NCI-H226 (cell line): ENCODE results near the gene EIF3B.
"Not testable (repeated sequence)": the region's sequence is repeated elsewhere in the genome, so short reads cannot be mapped to it uniquely, and the experiment has no call there.

Experiments used
- DNase-seq: peaks from one replicate; pipeline ENCODE4 v3.0.0-alpha.2; 2015

EIF3B gene

DNA sequence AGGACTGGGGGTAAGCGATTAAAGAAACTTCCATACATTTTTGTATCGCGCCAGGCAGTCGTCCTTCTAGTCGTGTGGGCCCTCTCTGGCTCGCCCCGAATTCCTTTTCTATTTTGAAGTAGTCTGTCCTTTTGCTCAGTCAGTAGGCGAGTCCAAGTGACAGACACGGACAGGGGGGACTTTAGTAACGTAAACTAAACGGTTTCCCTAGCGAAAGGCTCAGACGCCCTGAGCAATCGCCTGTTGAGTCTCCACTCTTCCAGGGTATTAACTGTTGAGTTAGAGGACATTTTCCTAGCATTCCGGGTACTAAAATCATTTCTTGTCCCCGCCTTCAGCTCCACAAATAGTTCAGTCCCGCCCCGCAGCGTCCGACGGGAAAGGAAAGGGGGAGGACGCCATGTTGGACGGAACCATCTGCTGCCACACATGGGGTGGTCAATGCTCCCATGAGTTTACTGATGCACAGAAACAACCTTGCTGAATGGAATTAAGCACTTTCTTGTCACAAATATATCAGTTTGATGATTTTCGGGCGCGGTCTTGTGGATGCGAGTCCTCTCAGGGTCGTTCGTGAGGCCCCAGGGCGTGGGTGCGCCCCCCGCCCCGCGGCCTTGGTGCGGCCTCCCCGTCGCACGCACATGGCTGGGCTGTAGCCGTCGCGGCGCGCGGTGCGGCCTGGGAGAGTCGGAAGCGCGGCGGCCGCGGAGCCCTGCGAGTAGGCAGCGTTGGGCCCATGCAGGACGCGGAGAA lies at the start of gene EIF3B:
TSS of gene EIF3B (plus strand) at position 642 of the 753 bp plus-strand sequence. CDS start at position 737, 95 bp downstream.
- peak; percentile 93 for DNase-seq

DNA sequence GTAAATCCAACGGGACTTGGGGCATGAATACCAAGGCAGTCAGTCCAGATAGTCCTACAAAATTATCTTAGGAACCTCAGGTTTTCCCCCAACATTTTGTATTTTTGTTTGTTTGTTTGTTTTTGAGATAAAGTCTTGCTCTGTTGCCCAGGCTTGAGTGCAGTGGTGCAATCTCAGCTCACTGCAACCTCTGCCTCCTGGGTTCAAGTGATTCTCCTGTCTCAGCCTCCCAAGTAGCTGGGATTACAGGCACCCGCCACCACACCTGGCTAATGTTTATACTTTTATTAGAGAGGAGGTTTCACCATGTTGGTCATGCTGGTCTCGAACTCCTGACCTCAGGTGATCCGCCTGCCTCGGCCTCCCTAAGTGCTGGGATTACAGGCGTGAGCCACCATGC lies 49.4 kb upstream of the EIF3B start:
- not testable (repeated sequence) for DNase-seq

DNA sequence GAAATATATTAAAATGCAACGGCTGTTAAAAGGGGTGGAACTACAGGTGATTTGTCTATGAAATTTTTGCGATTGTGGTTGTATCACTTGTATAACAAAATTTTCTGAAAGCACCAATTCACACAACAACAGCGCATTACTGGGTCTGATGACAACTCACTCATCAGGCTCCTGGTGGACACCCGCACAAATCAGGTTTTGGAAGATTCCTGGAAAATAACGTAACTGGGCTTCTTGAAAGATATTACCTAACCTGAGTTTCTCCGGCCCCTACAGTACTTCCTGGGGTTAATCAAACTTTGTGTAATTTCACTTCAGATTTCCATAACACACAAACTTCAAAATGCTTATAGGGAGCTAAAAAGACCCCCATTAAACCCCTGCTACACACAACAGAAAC lies 47.9 kb upstream of the EIF3B start:
- DNase-seq = peak; percentile 90

DNA sequence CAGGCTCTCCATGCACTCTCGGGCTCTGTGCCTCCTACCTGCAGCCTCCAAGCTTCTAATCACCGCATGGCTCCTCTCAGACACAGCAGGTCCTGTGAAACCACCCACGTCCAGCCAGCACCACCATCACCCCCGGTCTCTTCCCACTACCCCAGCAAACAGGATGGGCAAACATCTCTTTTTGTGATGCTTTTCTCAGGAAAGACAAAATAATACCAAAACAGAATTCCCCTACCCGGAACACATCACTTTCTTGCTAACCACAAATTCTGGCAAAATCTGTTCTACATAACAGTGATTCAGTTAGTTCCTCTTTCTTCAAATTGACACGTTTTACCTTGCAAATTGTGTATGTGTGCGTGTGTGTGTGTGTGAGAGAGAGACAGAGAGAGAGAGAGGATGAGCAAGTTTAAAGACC lies 46.9 kb upstream of the EIF3B start:
- no peak for DNase-seq

DNA sequence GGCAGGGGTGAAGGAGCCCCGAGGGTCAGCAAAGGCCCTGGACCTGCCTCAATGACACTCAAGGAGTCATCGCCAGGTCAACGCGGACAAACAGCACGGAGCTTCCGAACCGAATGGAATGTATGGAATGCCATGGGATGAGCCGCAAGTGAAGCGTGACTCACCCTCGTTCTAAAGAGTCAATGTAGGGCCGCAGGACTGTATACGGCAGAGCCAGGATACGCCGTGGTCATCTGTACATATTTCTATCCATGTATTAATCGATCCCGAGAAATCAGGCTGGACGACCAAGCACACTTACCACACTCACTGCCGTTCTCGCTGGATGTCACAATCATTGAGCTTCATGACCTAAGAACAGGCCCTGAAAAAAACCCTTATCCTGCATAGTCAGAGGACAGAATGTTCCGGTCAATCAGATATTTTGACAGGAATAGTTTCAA lies 44.7 kb upstream of the EIF3B start:
- peak; percentile 100 for DNase-seq

DNA sequence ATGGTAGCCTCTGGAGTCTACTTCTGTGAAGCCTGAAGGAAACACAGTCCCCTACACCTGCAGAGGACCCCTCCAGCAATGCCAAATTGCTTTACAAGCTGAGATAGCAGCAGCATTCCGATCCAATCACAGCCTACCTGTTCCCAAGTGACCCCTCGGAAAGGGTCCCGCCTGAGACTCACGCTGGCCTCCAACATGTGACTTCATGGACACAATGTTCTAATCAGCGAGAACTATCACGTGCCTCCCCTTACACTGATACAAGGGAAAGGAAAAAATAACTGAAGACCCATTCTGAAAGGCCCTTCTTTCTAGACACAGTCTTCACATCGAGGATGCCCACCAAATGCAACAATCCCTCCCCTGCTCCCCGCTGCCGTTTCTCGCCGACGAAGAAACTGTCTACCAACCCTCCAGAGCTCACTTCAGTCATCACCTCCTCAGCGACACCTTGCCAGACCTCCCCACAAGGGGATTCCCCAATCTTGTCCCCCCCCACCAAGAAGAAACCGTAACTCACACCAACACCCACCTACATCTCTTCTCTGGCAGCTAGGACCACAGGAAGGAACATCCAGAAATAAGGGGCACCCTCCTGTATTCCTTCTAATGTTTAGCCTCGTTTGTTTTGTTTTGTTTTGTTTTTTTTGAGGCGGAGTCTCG lies 42.2 kb upstream of the EIF3B start:
- DNase-seq = no peak

DNA sequence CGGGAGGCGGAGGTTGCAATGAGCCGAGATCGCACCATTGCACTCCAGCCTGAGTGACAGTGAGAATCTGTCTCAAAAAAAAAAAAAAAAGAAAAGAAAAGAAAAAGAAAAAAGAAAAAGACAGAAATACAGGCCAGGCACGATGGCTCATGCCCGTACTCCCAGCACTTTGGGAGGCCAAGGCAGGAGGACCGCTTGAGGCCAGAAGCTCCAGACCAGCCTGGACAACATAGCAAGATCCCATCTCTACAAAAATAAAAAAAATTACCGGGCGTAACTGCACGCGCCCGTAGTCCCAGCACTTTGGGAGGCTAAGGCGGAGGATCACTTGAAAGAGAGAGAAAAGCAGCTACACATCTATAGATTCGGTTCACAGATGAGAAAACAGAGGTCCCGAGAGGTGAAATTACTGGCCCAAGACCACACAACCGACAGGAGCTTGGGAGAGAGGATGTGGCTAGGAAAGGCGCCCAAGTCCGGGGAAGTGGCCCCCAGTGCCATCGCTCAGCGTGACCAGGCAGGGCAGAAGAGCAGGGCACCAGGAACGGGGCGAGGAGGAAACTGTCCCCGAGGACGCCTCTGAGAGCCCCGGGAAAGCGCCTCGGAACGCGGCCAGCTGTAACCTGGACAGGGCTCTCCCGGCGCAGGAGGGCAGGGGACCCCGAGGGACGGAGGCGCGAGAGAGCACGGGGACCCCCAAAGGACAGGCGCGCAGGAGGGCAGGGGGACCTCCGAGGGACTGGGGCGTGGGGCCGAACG lies 41.0 kb upstream of the EIF3B start:
- DNase-seq = no peak

DNA sequence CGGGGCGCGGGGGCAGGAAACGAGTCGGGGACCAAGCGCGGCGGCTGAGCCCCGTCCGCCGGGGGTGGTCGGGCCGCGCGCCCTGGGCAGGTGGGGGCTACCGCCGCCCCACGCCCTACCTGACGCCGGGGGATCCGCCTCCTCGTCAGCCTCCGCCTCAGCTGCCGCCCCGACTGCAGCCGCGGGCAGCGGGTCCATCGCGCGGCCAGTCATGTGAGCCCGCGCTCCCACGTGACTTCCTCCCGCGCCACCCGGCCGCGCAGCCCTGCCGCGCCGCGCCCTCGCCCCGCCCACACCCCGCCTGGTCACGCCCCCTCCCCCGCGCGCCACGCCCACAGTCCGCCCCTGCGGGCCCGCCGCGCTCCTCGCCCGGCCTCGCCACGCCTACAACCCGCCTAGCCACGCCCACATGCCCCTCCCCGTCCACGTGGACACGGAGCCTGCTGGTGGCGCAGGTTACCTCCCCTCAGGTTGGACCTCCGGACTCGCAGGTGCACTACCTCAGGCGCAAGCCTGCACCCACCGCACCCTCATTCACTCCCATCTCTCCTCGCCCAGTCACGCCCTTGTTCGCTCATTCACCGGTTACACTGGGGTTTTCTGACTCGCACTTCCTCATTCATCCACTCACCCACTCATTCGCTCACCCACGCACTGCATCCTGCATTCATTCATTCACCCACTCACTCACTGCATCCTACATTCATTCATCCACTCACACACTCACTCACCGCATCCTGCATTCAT lies 40.2 kb upstream of the EIF3B start, which contains the start of gene SNX8:
TSS of gene SNX8 (minus strand) at position 233 of the 747 bp plus-strand sequence. CDS start at position 213, 20 bp downstream.
- DNase-seq = peak; percentile 94

DNA sequence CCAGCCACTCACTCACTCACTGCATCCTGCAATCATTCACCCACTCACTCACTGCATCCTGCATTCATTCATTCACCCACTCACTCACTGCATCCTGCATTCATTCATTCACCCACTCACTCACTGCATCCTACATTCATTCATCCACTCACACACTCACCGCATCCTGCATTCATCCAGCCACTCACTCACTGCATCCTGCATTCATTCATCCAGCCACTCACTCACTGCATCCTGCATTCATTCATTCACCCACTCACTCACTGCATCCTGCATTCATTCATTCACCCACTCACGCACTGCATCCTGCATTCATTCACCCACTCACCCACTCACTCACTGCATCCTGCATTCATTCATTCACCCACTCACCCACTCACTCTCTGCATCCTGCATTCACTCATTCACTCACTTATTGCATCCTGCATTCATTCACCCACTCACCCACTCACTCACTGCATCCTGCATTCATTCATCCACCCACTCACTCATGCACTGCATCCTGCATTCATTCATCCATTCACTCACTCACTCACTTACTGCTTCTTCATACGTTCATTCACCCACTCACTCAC lies 39.6 kb upstream of the EIF3B start:
- not testable (repeated sequence) for DNase-seq

DNA sequence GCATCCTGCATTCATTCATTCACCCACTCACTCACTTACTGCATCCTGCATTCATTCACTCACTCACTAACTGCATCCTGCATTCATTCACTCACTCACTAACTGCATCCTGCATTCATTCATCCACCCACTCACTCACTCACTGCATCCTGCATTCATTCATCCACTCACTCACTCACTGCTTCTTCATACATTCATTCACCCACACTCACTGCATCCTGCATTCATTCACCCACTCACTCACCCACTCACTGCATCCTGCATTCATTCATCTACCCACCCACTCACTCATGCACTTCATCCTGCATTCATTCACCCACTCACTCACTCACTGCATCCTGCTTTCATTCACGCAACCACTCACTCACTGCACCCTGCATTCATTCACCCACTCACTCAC lies 38.8 kb upstream of the EIF3B start:
- no peak for DNase-seq

DNA sequence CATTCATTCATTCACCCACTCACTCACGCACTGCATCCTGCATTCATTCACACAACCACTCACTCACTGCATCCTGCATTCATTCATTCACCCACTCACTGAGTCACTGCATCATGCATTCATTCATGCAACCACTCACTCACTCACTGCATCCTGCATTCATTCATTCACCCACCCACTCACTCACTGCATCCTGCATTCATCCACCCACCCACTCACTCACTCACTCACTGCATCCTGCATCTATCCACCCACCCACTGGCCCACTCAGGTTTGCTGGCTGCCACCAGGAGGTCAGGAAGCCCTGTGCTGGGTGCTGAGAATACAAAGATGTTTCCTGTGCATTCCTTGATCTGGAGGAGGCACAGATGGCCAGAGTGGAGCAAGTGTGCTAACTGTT lies 38.0 kb upstream of the EIF3B start:
- no peak for DNase-seq

DNA sequence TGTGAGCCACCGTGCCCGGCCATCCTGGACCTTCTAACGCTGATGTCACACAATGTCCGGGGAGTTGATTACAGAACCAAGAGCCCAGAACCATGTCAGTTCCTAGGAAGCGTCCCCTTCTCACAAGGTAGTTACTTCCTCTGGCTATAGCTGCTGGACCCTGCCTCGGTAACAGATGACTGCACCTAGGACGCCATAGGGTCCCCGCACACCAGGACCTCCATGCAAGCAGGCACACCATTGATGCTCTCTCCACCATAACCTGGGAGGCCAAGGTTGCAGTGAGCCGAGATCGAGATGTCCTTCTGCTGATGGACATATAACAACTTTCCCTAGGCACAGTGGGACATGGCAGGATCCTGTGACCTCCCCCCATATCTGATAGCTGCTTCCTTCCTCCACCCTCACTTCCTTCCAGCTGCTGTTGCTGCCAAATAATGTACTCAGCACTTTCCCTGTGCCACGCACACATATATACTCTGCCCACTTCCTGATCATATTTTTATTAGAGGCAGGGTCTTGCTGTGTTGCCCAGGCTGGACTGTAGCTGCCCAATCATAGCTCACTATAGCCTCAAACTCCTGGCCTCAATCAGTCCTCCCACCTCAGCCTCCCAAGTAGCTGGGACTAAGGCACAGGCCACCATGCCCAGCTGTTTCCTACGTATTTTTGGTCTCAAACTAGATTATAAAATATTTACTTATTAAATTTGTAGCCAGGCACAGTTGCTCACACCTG lies 36.9 kb upstream of the EIF3B start:
- DNase-seq = no peak

DNA sequence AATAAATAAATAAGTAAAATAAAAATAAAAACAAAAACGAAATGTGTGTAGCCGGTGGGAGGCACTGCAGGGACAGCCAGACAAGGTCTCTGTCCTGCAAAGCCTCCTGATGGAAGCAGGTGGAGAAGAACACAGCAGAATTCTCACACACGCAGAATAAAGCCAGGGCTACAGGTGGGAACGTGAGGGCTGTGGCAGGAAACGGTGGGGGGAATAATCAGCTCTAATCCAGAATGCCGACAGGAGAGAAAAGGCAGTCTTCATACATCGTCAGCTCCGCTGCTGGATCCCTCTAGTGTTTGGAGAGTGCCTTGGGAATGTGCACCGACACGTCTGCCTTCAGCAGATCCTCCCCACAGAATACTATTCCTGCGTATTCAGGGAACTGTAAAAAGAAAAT lies 33.6 kb upstream of the EIF3B start:
- DNase-seq = no peak

DNA sequence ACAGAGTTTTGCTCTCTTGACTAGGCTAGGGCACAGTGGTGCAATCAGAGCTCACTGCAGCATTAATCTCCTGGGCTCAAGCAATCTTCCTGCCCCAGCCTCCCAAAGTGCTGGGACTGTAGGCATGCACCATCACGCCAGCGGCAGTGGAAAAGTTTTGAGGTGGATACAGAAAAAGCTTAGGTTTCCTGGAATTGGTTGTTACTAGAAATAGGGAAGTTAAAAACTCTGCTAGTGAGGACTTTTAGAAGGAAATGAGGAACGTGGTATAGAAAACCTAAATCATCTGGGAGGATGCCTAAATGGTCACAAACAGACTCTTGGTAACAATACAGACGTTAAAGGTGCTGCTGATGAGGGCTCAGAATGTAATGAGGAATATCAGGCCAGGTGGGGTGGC lies 29.5 kb upstream of the EIF3B start:
- DNase-seq = no peak

DNA sequence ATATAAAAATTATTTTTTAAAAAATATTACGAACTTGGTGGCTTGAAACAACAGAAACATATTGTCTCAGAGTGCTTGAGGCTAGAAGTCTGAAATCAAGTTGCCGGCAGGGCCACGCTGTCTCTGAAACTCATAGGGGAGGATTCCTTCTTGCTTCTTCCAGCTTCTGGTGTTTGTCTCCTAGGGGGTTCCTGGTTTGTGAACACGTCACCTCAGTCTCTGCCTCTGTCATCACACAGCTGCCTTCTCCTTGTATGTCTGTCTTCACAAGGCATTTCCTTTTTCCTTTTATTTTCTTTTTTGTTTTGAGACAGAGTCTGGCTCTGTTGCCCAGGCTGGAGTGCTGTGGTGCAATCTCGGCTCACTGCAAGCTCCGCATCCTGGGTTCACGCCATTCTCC lies 27.7 kb upstream of the EIF3B start:
- no peak for DNase-seq

DNA sequence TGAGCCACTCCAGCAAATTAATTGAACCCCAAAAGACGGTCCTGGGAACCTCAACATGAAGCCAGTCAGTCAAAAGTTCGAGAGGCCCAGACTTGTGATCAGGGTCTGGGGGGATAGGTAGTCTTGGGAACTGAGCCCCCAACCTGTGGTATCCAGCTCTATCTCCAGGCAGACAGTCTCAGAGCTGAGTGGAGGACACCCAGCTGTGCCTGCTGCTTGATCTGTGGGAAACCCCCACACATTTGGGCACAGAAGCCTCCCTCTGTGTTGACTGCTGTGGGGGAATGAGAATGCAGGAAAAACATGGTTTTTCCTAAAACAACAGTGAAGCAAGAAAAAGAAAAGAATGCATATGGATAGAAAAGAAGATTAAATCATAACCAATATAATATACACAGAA lies 24.1 kb upstream of the EIF3B start:
- DNase-seq = no peak

DNA sequence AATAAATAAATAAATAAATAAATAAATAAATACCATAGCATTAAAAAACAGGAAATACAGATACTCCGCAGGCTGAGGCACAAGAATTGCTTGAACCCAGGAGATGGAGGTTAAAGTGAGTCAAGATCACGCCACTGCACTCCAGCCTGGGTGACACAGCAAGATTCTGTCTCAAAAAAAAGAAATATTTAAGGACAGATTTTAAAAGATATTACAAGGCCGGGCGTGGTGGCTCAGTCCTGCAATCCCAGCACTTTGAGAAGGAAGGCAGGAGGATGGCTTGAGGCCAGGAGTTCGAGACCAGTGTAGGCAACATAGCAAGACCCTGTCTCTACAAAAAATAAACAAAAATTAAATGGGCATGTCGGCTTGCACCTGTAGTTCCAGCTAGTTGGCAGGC lies 22.9 kb upstream of the EIF3B start:
- no peak for DNase-seq

DNA sequence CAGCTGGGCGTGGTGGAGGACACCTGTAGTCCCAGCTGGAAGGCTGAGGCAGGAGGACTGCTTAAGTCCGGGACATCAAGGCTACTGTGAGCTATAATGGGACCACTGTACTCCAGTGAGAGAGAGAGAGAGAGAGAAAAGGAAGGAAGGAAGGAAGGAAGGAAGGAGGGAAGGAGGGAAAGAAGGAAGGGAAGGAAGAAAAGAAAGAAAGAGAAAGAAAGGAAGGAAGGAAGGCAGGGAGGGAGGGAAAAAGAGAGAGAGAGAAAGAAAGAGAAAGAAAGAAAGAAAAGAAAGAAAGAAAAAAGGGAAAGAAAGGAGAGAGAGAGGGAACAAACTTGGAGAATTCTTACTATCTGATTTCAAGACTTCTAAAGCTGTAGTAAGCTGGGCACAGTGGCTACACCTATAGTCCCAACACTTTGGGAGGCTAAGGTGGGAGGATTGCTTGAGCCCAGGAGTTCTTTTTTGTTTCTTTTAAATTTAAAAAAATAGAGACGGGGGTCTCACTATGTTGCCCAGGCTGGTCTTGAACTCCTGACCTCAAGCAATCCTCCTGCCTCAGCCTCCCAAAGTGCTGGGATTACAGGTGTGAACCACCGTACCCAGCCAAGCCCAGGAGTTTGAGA lies 21.9 kb upstream of the EIF3B start:
- DNase-seq = not testable (repeated sequence)

DNA sequence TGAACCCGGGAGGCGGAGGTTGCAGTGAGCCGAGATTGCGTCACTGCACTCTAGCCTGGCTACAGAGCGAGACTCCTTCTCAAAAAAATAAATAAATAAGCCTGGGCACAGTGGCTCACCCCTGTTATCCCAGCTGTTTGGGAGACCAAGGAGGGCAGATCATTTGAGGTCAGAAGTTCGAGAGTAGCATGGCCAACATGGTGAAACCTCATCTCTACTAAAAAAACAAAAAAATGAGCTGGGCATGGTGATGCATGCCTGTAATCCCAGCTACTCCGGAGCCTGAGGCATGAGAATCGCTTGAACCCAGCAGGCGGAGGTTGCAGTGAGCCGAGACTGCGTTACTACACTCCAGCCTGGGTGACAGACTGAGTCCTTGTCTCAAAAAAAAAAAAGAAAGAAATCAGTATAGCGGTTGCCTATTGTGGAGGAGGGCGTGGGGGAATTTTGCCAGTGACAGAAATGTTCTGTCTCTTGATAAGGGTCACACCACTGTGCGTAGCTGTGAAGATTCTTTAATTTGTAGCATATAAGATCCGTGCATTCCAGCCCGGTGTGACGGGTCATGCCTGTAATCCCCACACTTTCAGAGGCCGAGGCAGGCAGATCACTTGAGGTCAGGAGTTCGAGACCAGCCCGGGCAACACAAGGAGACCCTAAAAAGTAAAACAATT lies 17.9 kb upstream of the EIF3B start:
- DNase-seq = no peak

DNA sequence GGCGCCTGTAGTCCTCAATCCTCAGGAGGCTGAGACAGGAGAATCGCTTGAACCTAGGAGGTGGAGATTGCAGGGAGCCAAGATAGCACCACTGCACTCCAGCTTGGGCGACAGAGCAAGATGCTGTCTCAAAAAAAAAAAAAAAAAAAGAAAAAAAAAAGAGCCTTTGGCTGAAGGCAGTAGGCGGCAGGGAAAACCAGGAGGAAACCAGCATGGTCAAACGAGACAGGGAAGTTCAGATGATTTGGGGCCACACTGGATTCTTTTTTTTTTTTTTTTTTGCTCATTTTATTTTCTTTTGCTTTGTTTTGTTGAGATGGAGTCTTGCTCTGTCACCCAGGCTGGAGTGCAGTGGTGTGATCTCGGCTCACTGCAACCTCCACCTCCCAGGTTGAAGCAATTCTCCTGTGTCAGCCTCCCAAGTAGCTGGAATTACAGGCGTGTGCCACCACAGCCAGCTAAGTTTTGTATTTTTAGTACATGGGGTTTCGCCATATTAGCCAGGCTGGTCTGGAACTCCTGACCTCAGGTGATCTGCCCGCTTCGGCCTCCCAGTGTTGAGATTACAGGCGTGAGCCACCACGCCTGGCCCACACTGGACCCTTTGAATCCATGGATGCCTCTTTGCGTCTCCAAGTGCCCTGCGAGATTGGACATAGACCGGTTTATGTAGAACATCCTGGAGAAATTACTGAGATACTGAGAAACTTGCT lies 7.1 kb upstream of the EIF3B start:
- DNase-seq = not testable (repeated sequence)
